Measurements from ENCODE around the gene TRDN.
"Not testable (repeated sequence)": the region's sequence is repeated elsewhere in the genome, so short reads cannot be mapped to it uniquely, and the experiment has no call there.

Gene TRDN

DNA sequence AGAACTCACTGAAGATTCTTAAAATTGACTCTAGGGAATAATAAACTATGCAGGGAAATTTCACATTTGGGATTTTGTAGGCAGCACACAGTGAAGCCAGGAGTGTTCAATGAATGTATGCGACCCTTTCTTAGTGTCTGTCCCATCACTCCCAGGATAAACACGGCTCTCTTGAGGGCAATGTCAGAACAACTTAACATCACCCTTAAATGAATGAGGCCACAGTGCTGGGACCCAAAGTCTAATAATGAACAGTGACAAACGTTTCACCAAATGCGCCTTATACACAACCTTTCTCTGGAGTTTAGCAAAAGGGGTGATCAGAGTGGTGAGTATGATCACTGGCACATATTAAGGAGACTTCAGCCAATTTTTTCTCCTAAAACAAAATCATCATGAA, 403.4 kb downstream of the TRDN start:
- no peak for DNase-seq

- not testable (repeated sequence) for DNase-seq
Measured at GRCh38 chr6:123227789-123228188, 409.0 kb downstream of the TRDN start.

GRCh38 chr6:123226398-123226797, 410.4 kb downstream of the TRDN start:
- no peak for DNase-seq

GRCh38 chr6:123224077-123224476, 412.7 kb downstream of the TRDN start:
- DNase-seq: no peak

- no peak for DNase-seq
Measured at GRCh38 chr6:123223461-123223860, 413.3 kb downstream of the TRDN start.

GRCh38 chr6:123215211-123215610, 421.5 kb downstream of the TRDN start:
- no peak for DNase-seq

- no peak for DNase-seq
Measured at GRCh38 chr6:123214433-123214832, 422.3 kb downstream of the TRDN start.

DNA sequence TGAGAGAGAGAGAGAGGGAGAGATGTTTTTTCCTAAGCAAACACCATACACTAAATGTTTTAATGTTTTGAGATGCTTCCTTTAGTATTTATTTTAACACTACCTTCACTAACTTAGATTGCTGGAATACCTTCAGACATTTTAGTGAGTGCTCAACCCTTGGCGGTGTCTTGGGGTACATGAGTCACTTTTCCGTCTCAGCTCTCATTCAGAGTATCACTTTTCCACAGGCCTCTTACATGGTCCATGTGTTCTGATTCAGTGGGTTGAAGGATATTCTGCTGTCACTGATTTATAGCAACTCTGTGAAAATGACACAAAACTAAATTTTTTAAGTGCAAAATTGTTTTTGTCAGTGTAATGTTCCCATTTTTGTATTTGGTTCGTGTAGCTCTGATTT, 422.8 kb downstream of the TRDN start:
- DNase-seq: no peak

DNA sequence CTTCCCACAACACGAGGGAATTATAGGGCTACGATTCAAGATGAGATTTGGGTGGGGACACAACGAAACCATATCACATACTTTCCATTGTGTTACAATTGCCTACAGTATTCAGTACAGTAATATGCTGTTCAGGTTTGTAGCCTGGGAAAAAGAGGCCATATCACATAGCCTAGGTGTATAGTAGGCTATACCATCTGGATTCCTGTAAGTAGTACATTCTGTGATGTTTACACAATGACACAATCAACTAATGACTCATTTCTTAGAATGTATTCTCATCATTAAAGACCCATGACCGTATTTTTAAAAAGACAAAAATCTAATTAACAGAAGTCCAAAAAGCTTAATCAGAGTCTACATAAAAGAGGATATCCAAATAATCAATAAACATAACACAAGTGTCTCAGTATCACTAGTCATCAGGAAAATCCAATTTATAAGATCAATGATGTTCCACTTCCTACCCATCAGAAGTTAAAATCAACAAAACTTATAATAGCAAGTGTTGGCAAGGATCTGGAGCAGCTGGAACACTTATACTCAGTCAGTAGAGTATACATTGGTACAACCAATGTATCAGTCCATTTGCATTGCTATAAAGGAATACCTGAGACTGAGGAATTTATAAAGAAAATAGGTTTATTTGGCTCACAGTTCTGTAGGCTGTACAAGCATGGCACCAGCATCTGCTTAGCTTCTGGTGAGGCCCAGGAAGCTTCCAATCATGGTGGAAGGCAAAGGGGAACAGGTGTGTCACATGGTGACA, 424.8 kb downstream of the TRDN start:
- no peak for DNase-seq

DNA sequence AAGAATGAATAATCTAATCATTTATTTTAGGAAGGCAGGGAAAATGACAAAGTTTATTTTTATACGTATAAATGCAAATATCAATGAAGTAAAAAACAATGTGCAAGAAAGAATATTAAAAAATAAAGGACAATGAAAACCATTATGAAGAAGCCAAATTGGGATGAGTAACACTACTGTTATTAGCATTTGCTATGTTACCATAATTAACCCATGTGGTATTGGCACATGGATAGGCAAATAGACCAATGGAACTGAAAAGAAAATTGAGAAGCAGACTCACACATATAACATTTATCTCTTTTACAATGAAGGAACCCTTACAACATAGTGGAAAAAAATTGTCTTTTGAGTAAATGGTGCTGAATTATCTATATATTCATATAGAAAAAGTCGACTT, 426.1 kb downstream of the TRDN start:
- no peak for DNase-seq

GRCh38 chr6:123207967-123208510, 428.7 kb downstream of the TRDN start:
- DNase-seq: no peak

DNA sequence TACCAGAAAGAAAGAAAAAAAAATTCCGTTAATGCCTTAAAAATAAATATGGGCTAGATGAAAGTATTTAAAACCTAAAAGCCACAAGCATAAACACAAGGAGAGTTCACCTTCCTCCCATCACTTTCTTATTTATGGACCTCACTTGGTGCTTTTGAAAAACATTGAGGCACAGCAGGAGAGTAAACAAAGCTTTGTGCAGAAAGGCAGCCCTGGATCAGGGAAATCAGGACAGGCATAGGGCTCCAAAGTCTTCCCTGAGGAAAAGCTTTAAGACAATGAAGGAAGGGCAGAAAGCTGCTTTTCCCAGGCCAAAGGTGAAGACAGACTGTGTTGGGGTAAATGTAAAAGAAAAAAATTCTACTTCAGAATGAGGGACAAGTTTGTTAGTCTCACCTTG, 432.8 kb downstream of the TRDN start:
- no peak for DNase-seq

DNA sequence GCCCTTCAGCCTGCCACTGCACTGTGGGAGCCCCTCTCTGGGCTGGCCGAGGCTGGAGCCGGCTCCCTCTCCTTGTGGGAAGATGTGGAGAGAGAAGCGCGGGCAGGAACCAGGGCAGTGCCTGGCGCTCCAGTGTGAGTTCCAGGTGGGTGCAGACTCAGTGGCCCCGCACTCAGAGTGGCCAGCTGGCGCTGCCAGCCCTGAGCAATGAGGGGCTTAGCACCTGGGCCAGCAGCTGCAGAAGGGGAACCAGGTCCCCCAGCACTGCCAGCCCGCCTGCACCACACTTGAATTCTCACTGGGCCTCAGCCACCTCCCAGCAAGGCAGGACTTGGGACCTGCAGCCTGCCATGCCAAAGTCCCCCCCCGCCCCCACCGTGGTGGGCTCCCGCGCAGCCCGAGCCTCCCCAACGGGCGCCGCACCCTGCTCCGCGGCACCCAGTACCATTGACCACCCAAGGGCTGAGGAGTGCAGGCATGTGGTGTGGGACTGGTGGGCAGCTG, 434.8 kb downstream of the TRDN start:
- no peak for DNase-seq

- no peak for DNase-seq
Measured at GRCh38 chr6:123193298-123193697, 443.5 kb downstream of the TRDN start.

DNA sequence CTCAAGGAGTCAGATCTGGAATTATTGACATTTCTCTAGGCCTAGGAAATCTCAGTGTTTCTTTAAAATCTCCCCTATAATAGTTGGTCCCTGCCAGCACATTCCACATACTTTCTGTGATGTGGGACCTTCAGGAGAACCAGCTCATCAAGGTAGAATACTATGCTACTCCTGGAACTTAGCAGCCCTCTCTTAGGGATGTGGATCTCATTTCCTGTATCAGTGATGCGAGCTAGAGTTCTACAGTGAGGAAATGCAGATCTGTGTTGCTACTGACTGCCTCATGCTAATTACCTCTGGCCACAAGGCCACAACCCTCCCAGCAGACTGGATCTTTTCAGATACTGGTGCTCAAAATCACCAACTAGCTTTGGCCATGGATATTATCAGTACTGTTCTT, 446.9 kb downstream of the TRDN start:
- DNase-seq: no peak

- DNase-seq: no peak
Measured at GRCh38 chr6:123182998-123183397, 453.8 kb downstream of the TRDN start.

DNA sequence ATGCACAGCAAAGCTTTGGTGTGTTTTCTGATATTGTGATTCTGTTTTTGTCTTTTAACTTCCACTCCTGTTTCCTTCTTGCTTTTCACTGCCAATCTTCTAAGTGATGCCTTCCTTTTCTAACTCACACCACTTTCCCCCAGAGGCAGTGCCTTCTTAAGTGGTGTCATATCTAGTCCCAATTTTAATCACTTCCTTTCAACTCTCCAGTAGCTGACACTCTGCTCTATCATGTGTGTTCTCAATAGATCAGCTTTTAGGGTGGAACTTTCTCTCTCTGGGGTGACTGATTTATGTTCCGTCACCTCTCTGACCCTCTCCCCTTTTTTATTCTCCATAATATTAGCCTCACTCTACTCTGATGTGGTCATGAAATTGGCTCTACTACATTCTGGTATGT, 460.0 kb downstream of the TRDN start:
- DNase-seq: no peak

- no peak for DNase-seq
Measured at GRCh38 chr6:123171341-123172115, 465.2 kb downstream of the TRDN start.

DNA sequence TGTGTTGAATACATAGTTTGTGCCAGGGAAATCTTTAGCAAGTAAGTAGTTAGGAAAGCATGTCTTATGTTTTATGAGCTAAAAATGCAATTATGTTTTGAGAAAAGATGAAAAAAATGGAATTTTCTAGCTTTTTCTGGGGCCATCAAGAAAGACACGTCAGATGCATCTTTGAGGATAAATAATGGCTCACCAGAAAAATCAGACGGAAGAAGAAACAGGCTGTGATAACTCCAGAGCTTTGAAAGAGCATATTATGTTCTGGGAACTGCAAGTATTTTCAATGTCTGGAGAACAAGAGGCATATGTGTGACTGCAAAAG, 467.0 kb downstream of the TRDN start:
- no peak for DNase-seq

DNA sequence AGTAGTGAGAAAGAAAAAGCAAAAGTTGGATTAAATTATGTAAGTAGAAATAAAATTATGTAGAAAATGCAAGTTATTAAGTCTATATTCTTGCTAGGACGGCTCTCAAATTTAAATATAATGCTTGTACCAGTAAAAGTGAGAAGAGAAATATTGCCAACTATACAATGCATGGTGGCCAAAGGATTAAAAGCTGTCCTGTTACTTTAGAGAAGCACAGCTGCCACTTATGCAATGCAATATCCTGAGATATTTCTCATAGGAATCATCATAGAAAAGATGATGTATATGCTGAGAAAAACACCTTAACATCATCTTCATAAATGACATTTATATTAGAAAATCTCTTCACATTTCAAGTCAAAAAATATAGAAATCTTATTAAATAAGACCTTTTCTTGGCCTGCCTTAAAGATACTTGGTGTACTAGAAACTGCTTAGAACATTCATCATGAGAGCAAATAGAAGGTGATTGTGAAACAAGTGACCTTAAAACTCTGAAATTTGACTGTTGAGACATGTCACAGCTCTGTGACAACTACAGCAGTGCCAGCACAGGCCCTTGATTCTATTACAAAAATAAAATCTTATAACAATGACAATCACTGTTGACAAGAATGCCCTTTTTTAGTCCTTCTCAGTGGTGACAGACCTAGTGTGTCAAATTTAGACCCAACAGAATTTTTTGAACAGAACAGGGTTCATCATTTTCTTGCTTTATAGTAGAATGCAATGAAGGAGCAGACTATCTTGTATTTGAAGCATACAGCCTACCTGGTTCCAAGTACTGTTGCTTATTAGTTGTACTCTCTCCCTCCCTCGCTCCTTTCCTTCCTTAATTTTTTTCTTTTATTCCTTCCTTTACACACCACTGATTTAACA, 467.6 kb downstream of the TRDN start:
- DNase-seq: no peak

DNA sequence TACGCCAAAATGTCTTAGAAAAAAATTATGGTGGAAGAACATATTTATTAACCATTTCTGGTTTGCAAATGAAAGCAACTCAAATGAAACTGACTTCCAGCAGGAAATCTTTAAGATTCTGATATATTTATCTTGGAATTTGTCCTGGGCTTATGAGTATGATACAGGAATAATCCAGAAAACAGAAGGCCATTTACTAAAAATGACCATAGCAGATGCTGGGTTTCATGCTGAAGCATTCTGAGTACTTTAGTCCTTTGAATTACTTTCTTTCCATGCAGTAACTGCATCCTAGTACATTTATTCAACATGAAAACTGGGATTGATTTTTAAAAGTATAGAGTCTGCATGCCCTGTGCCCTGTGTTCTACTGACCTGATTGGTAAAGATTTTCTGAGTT, 468.3 kb downstream of the TRDN start:
- no peak for DNase-seq
